Subcutaneous abdominal adipose tissue (tissue), 5 donors: ENCODE measurements around the gene RBM10.

Experiments
- H3K27ac ChIP-seq: one replicate; pipeline ENCODE4 v1.7.0; 2013; ENCODE audit warnings: low read depth, mild to moderate bottlenecking, inconsistent platforms, low read length, moderate library complexity
- H3K27me3 ChIP-seq, 5 donors: one replicate each; pipeline ENCODE4 v1.7.0; 2013; ENCODE audit warnings: low read length in 5 of 5, inconsistent platforms in 1 of 5; ENCODE audit not compliant: control insufficient read depth in 5 of 5, insufficient read depth in 4 of 5
- H3K36me3 ChIP-seq, 5 donors: one replicate each; pipeline ENCODE4 v1.7.0; 2013; ENCODE audit warnings: low read length in 5 of 5; ENCODE audit not compliant: control insufficient read depth in 5 of 5, insufficient read depth in 5 of 5
- H3K4me1 ChIP-seq, 5 donors: one replicate each; pipeline ENCODE4 v1.7.0; 2013; ENCODE audit warnings: low read length in 5 of 5, mild to moderate bottlenecking in 3 of 5, moderate library complexity in 1 of 5; ENCODE audit not compliant: control insufficient read depth in 5 of 5, insufficient read depth in 5 of 5
- H3K4me3 ChIP-seq, 5 donors: one replicate each; pipeline ENCODE4 v1.7.0; 2013; ENCODE audit warnings: low read length in 5 of 5, low read depth in 1 of 5
- H3K9ac ChIP-seq, 5 donors: one replicate each; pipeline ENCODE4 v1.7.0; 2013; ENCODE audit warnings: low read length in 5 of 5, mild to moderate bottlenecking in 4 of 5, moderate library complexity in 3 of 5
- H3K9me3 ChIP-seq, 5 donors: one replicate each; pipeline ENCODE4 v1.7.0; 2013; ENCODE audit warnings: low read length in 5 of 5; ENCODE audit not compliant: control insufficient read depth in 5 of 5
- donor health status: healthy.
- donor health status: healthy.
- donor health status: healthy.
- donor health status: healthy.
- donor health status: healthy.

The RBM10 gene

DNA sequence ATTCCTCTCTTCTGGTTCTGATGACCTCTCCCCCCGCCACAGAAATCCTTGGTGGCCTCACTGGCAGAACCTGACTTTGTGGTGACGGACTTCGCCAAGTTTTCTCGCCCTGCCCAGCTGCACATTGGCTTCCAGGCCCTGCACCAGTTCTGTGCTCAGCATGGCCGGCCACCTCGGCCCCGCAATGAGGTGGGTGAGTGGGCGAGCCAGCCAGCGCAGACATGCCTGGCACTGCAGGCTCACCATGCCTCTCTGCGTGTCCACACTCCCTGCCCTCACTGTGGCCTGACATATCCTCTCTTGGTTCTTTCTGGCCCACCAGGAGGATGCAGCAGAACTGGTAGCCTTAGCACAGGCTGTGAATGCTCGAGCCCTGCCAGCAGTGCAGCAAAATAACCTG, 57.3 kb downstream of the RBM10 start:
- no peaks in the 10 kb centered on the region for H3K9me3 ChIP-seq
- no peak overlapping the region for H3K9ac ChIP-seq
- H3K4me1 ChIP-seq: peaks cover 3 to 38% (median 18%) of the 10 kb centered on the region in 5 donors
- H3K4me3 ChIP-seq: no peak overlapping the region
- peaks cover 0 to 5% (median 0%) of the 10 kb centered on the region in 5 donors for H3K27me3 ChIP-seq
- H3K27ac ChIP-seq: no peak overlapping the region
- H3K36me3 ChIP-seq: peaks cover 19 to 93% (median 92%) of the 10 kb centered on the region in 5 donors

GRCh38 chrX:47202877-47203276, 57.9 kb downstream of the RBM10 start:
- Histone ChIP-seq H3K36me3 (peaks cover 24 to 98% (median 96%) of the 10 kb centered on the region in 5 donors), H3K9ac (no peak overlapping the region), H3K9me3 (no peaks in the 10 kb centered on the region), H3K27ac (no peak overlapping the region), H3K4me1 (peaks cover 3 to 33% (median 13%) of the 10 kb centered on the region in 5 donors), H3K4me3 (no peak overlapping the region), H3K27me3 (peaks cover 0 to 5% (median 0%) of the 10 kb centered on the region in 5 donors)

DNA sequence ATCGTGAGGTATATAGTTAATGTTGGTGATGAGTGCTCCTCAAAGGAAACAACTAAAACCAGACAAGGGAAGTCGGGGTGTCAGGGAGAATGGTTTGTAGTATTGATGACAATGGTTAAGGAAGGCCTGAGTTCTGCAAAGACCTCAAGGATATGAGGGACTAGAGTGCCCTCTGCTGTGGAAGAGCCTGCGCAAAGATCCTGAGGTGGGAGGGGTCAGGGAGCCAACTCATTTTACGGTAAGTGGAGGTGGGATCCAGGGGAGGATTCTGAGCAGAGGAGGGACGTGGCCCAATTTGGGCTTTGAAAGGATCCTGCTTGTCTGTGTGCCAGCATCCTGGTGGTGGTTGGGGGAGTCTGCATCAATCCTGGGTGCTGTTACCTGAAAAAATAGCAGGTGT, 59.9 kb downstream of the RBM10 start:
- Histone ChIP-seq H3K27ac (no peak overlapping the region), H3K9me3 (no peaks in the 10 kb centered on the region), H3K4me3 (no peak overlapping the region), H3K27me3 (peaks cover 0 to 7% (median 0%) of the 10 kb centered on the region in 5 donors), H3K4me1 (peaks cover 3 to 18% (median 8%) of the 10 kb centered on the region in 5 donors), H3K9ac (no peak overlapping the region), H3K36me3 (peaks cover 26 to 100% (median 94%) of the 10 kb centered on the region in 5 donors)

- Histone ChIP-seq H3K9me3 (no peaks in the 10 kb centered on the region), H3K4me1 (peaks cover 0 to 7% (median 3%) of the 10 kb centered on the region in 5 donors), H3K4me3 (no peak overlapping the region), H3K36me3 (peaks cover 29 to 100% (median 94%) of the 10 kb centered on the region in 5 donors), H3K27ac (no peak overlapping the region), H3K9ac (no peak overlapping the region), H3K27me3 (peaks cover 0 to 9% (median 0%) of the 10 kb centered on the region in 5 donors)
Measured at GRCh38 chrX:47206316-47206715, 61.3 kb downstream of the RBM10 start.

GRCh38 chrX:47208108-47208507, 63.1 kb downstream of the RBM10 start:
- no peak overlapping the region for H3K4me3 ChIP-seq
- H3K27me3 ChIP-seq: peaks cover 0 to 4% (median 0%) of the 10 kb centered on the region in 5 donors
- no peak overlapping the region for H3K27ac ChIP-seq
- peaks cover 36 to 100% (median 94%) of the 10 kb centered on the region in 5 donors for H3K36me3 ChIP-seq
- H3K4me1 ChIP-seq: no peaks in the 10 kb centered on the region
- no peak overlapping the region for H3K9ac ChIP-seq
- no peaks in the 10 kb centered on the region for H3K9me3 ChIP-seq

GRCh38 chrX:47209508-47210238, 64.7 kb downstream of the RBM10 start:
- no peaks in the 10 kb centered on the region for H3K4me1 ChIP-seq
- H3K27ac ChIP-seq: no peak overlapping the region
- H3K4me3 ChIP-seq: no peak overlapping the region
- no peaks in the 10 kb centered on the region for H3K9me3 ChIP-seq
- peaks cover 0 to 4% (median 0%) of the 10 kb centered on the region in 5 donors for H3K27me3 ChIP-seq
- peaks cover 31 to 99% (median 92%) of the 10 kb centered on the region in 5 donors for H3K36me3 ChIP-seq
- peak overlapping the region in 1 of 5 donors; percentile 5 for H3K9ac ChIP-seq

GRCh38 chrX:47210661-47211425, 65.8 kb downstream of the RBM10 start:
- no peak overlapping the region for H3K9ac ChIP-seq
- no peak overlapping the region for H3K27ac ChIP-seq
- no peaks in the 10 kb centered on the region for H3K4me1 ChIP-seq
- no peak overlapping the region for H3K4me3 ChIP-seq
- H3K36me3 ChIP-seq: peaks cover 28 to 99% (median 93%) of the 10 kb centered on the region in 5 donors
- peaks cover 0 to 4% (median 0%) of the 10 kb centered on the region in 5 donors for H3K27me3 ChIP-seq
- no peaks in the 10 kb centered on the region for H3K9me3 ChIP-seq

DNA sequence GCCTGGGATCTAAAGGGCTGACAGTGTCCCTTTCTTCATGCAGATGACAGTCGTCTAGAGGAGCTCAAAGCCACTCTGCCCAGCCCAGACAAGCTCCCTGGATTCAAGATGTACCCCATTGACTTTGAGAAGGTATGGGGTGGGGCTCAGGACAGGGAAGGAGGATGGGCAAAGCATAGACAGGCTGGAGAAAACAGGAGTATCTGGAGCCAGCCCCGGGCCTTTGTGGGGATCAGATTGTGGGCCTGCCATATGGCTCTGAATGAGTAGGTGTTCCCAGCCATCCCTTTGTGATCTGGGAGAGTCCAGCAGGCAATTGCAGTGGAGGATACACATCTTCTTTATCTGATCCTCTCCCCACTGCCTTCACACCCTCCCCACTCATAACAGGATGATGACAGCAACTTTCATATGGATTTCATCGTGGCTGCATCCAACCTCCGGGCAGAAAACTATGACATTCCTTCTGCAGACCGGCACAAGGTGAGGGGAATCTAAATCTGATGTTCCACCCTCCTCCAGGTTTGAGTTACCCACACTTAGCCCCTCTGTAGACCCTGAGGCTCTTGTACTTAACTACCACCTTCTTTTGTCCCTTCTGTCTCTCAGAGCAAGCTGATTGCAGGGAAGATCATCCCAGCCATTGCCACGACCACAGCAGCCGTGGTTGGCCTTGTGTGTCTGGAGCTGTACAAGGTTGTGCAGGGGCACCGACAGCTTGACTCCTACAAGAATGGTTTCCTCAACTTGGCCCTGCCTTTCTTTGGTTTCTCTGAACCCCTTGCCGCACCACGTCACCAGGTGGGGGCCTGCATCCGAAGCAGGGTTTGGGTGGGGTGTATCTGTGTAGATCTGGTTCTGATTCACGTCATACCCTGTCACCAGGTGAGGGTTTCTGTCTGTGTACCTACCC, 67.6 kb downstream of the RBM10 start:
- peaks cover 17 to 87% (median 80%) of the 10 kb centered on the region in 5 donors for H3K36me3 ChIP-seq

DNA sequence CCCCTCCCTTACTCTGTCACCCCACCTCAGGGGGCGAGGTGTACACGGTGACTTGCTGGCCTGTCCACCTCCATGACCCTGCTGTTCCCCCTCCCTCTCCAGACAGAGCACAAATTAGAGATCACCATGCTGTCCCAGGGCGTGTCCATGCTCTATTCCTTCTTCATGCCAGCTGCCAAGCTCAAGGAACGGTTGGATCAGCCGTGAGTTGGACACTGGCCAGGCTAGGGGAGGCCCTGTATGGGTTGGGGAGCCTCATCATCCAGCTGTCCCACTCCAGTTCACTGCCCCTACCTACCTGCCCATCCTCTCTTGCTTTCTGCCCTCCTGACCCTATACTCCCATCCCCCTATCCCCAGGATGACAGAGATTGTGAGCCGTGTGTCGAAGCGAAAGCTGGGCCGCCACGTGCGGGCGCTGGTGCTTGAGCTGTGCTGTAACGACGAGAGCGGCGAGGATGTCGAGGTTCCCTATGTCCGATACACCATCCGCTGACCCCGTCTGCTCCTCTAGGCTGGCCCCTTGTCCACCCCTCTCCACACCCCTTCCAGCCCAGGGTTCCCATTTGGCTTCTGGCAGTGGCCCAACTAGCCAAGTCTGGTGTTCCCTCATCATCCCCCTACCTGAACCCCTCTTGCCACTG, 69.5 kb downstream of the RBM10 start:
- H3K4me3 ChIP-seq: no peak overlapping the region
- peaks cover 12 to 69% (median 66%) of the 10 kb centered on the region in 5 donors for H3K36me3 ChIP-seq
- no peak overlapping the region for H3K9ac ChIP-seq
- no peaks in the 10 kb centered on the region for H3K9me3 ChIP-seq
- peaks cover 7 to 23% (median 16%) of the 10 kb centered on the region in 5 donors for H3K4me1 ChIP-seq
- no peak overlapping the region for H3K27ac ChIP-seq
- peaks cover 0 to 4% (median under 1%) of the 10 kb centered on the region in 5 donors for H3K27me3 ChIP-seq

More for the DNA sequence above, 67.6 kb downstream of the RBM10 start:
- Histone ChIP-seq H3K4me1 (peaks cover under 1 to 10% (median 8%) of the 10 kb centered on the region in 5 donors), H3K4me3 (no peak overlapping the region), H3K9me3 (no peaks in the 10 kb centered on the region), H3K27ac (no peak overlapping the region), H3K9ac (no peak overlapping the region), H3K27me3 (peaks cover 0 to 4% (median 1%) of the 10 kb centered on the region in 5 donors)
